ENCODE results near the gene RASGEF1C.

DNA sequence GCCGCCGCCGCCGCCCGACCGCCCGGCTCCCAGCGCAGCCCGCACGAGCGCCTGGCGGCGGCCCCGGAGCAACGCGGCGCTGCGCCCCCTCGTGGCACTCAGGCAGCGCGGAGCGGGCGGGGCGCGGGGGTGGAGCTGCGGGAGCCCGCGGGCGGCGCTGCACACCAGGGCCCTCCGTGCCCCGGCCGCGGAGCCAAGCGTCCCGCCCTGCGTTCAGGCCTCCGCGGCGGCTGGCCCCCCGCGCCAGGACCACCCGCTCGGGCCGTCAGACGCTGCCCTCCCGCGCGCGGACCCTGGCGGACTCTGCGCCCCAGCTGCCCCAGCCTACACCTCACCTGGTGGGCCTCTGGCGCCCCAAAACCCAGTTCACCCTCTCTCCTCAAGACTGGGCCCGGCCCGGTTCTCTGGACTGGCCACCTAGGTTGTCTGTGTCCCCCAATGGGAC lies at the start of gene RASGEF1C:
- no peak for TF ChIP-seq CTCF (conservative IDR thresholded peaks at IDR 0.05; ENCODE audit: low read length)
- TF ChIP-seq EZH2phosphoT487 (IDR thresholded peaks at IDR 0.05; ENCODE audit: borderline replicate concordance, low read depth, low read length): no peak
